Right lung (tissue), 5 donors: ENCODE measurements around the gene SUCO. TPM values are rescaled to one million over a fixed set of nuclear protein-coding genes. Genes with fewer than 3 reads are reported as not detected.
"Not testable (repeated sequence)": the region's sequence is repeated elsewhere in the genome, so short reads cannot be mapped to it uniquely, and the experiment has no call there.

Experiments used
- DNase-seq, 2 donors: peaks; one replicate each; pipeline ENCODE4 v3.0.0-alpha.2; 2013
- polyA plus RNA-seq, 5 donors: library from polyadenylated mRNA; unstranded; fragments of 120-200 nt; gene quantifications; one replicate each; pipeline versions ENCODE4 v1.2.1 to v1.2.3, GENCODE V29; 2013; ENCODE audit warnings: inconsistent platforms in 1 of 5, low replicate concordance in 1 of 5; ENCODE audit not compliant: insufficient read length in 5 of 5, insufficient read depth in 1 of 5

SUCO gene
- polyA plus RNA-seq, 5 donors = 45.4 to 75.7 (median 65.3) TPM

GRCh38 chr1:172561252-172561651 lies 28.3 kb downstream of the SUCO start:
- no peak for DNase-seq

- DNase-seq = no peak
Measured at GRCh38 chr1:172566196-172566997, 33.4 kb downstream of the SUCO start.

- DNase-seq = no peak
Measured at GRCh38 chr1:172567720-172568119, 34.8 kb downstream of the SUCO start.

- no peak for DNase-seq
Measured at GRCh38 chr1:172574080-172574479, 41.1 kb downstream of the SUCO start.

- no peak for DNase-seq
Measured at GRCh38 chr1:172578586-172578985, 45.6 kb downstream of the SUCO start.

GRCh38 chr1:172581273-172581672 lies 48.3 kb downstream of the SUCO start:
- no peak for DNase-seq

GRCh38 chr1:172581779-172582178 lies 48.8 kb downstream of the SUCO start:
- DNase-seq = no peak

- DNase-seq = no peak
Measured at GRCh38 chr1:172582889-172583288, 49.9 kb downstream of the SUCO start.

GRCh38 chr1:172585348-172585747 lies 52.4 kb downstream of the SUCO start:
- DNase-seq = no peak

- DNase-seq = no peak
Measured at GRCh38 chr1:172585861-172586260, 52.9 kb downstream of the SUCO start.

- no peak for DNase-seq
Measured at GRCh38 chr1:172588296-172589291, 55.6 kb downstream of the SUCO start.

- no peak for DNase-seq
Measured at GRCh38 chr1:172589553-172589952, 56.6 kb downstream of the SUCO start.

GRCh38 chr1:172591429-172591828 lies 58.5 kb downstream of the SUCO start:
- not testable (repeated sequence) for DNase-seq

- DNase-seq = not testable (repeated sequence)
Measured at GRCh38 chr1:172595066-172595465, 62.1 kb downstream of the SUCO start.

GRCh38 chr1:172596782-172597181 lies 63.8 kb downstream of the SUCO start:
- DNase-seq = not testable (repeated sequence)

GRCh38 chr1:172599912-172600311 lies 67.0 kb downstream of the SUCO start:
- DNase-seq = no peak

GRCh38 chr1:172600615-172601014 lies 67.7 kb downstream of the SUCO start:
- DNase-seq = no peak

- no peak for DNase-seq
Measured at GRCh38 chr1:172601046-172601630, 68.2 kb downstream of the SUCO start.

GRCh38 chr1:172602706-172603105 lies 69.8 kb downstream of the SUCO start:
- DNase-seq = no peak

- DNase-seq = no peak
Measured at GRCh38 chr1:172603816-172604215, 70.9 kb downstream of the SUCO start.

- DNase-seq = no peak
Measured at GRCh38 chr1:172605641-172606040, 72.7 kb downstream of the SUCO start.

GRCh38 chr1:172607145-172607544 lies 74.2 kb downstream of the SUCO start:
- DNase-seq = no peak
